ENCODE results near the gene KAT8. TPM values are rescaled to one million over a fixed set of nuclear protein-coding genes. Genes with fewer than 3 reads are reported as not detected.

KAT8 gene
- total RNA-seq, 1 experiment from 2014 or later = 44.9 TPM

GRCh38 chr16:31112711-31113110 is 4.8 kb upstream of the KAT8 start:
- no TSS peak for BruUV-seq (replicated peaks)
- no peak overlapping the region for H3K27ac ChIP-seq (ENCODE audit: low read depth, low read length)
- POLR2A ChIA-PET = no interaction called here

More at GRCh38 chr16:31112711-31113110, 4.8 kb upstream of the KAT8 start:
- Histone ChIP-seq H3K9ac (ENCODE audit: low read length) (no peak overlapping the region), H3K4me3 (replicated peaks in 1 of 2; ENCODE audit: low read depth in 1 of 2, low read length in 2 of 2) (no peak overlapping the region), H3K79me2 (ENCODE audit: insufficient read depth, low read length) (peaks cover 30% of the 10 kb centered on the region), H2AFZ (ENCODE audit: low read depth, low read length, poor library complexity, severe bottlenecking) (no peak overlapping the region), H3K9me2 (ENCODE audit: insufficient read depth) (no peaks in the 10 kb centered on the region), H3K27me3 (ENCODE audit: insufficient read depth, low read length) (no peaks in the 10 kb centered on the region), H3K9me3 (ENCODE audit: control insufficient read depth in 1 of 2, insufficient read depth in 1 of 2, low read depth in 1 of 2, low read length in 2 of 2) (no peaks in the 10 kb centered on the region), H3K4me1 (ENCODE audit: control insufficient read depth in 1 of 2, insufficient read depth in 2 of 2, low read length in 2 of 2) (peaks cover 4 to 38% of the 10 kb centered on the region in 2 experiments; a peak in 3 of 4 replicates), H3K4me2 (ENCODE audit: low read length) (no peak overlapping the region), H3K36me3 (ENCODE audit: control insufficient read depth in 1 of 2, insufficient read depth in 2 of 2, low read length in 2 of 2) (peaks cover 14 to 39% of the 10 kb centered on the region in 2 experiments), H4K20me1 (ENCODE audit: insufficient read depth) (no peaks in the 10 kb centered on the region)
- intact Hi-C loops (cut with micrococcal nuclease) = no loop called here
- ATAC-seq (no peak), DNase-seq (ENCODE audit: low read depth, low spot score) (no peak)
- CTCF ChIA-PET = no interaction called here
- no peak for TF ChIP-seq EZH2 (IDR thresholded peaks at IDR 0.05)
- no peak for TF ChIP-seq RAD21 (IDR thresholded peaks at IDR 0.05; ENCODE audit: low read depth)
- no peak for TF ChIP-seq FOSL1 (IDR thresholded peaks at IDR 0.05; ENCODE audit: low read depth)
- no peak for TF ChIP-seq YY1 (IDR thresholded peaks at IDR 0.05; ENCODE audit: extremely low read depth, insufficient replicate concordance, low read depth, low read length)
- no peak for TF ChIP-seq ZNF274 (IDR thresholded peaks at IDR 0.05; ENCODE audit: low read depth, low read length)
- no peak for TF ChIP-seq ATF3 (IDR thresholded peaks at IDR 0.05)
- no peak for TF ChIP-seq ZFX (IDR thresholded peaks at IDR 0.05)
- no peak for TF ChIP-seq POLR2AphosphoS5 (IDR thresholded peaks at IDR 0.05; ENCODE audit: low read depth, low read length)
- TF ChIP-seq SIN3A (IDR thresholded peaks at IDR 0.05; ENCODE audit: low read depth) = no peak
- no peak for TF ChIP-seq ZBTB33 (IDR thresholded peaks at IDR 0.05; ENCODE audit: extremely low read depth, insufficient replicate concordance, low read length)
- no peak for TF ChIP-seq CBX3 (IDR thresholded peaks at IDR 0.05; ENCODE audit: low read depth)
- no peak for TF ChIP-seq EGR1 (IDR thresholded peaks at IDR 0.05; ENCODE audit: low read depth)
- TF ChIP-seq JUND (IDR thresholded peaks at IDR 0.05) = no peak
- RAD21 ChIA-PET (ENCODE audit: low non-redundant PET in 1 of 2, low total read pairs in 2 of 2, uncharacterized antibody in 2 of 2, unreplicated experiment in 2 of 2) = interaction anchor here in 1 of 2 experiments (0.6 kb wide), 1 partner anchor 30 kb away, joined by 3 read pairs; no protein-coding TSS in a partner anchor
